HS-27A (cell line): Measurements from ENCODE around the gene CMTM7.
A peak's percentile ranks its signal among the peaks of the same experiment; 100 is the strongest.

Experiments used
- DNase-seq: peaks from one replicate; pipeline ENCODE4 v3.0.0-alpha.2; 2012; ENCODE audit warnings: low read depth, missing footprints

The CMTM7 gene

DNA sequence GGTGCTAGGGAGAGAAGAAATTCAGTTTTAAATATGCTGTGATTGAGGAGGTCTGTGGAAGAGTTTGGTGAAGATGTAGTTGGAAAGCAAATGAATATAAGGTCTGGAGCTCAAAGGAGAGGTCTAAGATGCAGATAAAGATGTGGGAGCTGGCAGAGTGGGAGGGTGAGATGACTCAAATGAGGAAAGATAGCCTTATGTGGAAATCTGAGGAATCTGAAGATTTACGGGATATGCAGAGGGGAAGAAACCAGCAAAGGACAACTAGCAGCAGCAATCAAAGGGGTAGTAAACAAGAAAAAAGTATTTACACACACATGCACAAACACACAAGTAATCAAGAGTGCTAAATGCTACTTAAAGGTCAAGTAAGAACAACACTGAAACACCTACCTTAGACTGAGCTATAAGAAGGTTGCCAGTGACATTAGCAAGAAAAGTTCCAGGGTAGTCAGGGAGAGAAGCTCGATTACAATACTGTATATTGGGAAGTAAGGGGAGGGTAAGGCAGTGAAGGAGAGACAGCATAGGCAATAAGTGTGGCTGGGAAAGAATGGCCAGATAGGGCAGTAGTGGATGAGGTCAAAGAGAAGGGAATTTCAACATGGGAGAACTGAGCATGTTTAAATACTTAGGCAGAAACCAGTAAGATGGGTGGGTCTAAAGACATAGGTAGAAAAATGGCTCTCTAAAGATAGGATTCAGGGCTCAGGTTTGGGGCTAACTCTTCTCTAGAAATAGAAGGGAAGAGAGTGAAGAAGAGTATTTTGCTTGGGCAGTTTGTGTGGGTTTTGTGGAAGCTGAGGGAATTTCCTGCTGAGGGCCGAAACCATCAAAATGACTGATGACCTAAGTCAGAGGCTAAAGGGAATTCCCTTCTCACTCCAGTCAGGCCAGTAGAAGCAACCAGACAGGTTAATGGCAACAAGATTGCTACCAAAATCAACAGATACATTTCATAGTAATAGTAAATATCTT lies 102.1 kb downstream of the CMTM7 start:
- DNase-seq = no peak

DNA sequence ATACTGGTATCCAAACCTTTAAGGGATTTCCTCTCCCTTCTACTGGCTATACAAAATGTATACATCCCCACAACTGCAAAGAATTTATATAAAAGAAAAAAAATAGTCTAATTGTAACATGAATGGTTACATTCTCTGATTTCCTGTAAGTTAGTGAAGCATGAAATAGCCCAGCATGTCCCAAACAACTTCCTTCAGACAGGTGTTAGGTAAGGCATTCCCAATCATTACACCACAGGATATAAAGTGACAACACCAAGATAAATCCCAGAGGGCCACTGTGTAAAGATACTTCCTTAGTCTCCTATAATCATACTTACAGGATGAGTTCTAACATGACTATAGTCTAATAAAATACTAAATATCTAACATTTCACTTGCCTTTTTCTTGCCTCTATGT lies 103.4 kb downstream of the CMTM7 start:
- DNase-seq = no peak

DNA sequence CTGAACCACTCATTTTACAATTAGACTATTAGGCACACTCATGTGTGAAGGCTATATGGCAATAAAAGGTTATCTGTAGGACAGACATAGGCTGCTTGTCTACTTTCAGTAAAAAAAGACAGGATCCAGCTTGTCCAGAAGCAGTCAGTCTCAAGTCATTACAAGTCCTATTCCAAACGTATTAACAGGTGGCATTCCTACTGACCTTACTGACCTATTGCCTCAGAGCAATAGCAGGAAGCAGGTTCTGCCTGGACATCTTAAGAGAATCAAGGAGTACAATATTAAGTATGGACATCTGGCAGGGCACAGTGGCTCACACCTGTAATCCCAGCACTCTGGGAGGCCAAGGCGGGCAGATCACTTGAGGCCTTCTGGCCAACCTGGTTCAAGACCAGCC lies 104.0 kb downstream of the CMTM7 start:
- no peak for DNase-seq

DNA sequence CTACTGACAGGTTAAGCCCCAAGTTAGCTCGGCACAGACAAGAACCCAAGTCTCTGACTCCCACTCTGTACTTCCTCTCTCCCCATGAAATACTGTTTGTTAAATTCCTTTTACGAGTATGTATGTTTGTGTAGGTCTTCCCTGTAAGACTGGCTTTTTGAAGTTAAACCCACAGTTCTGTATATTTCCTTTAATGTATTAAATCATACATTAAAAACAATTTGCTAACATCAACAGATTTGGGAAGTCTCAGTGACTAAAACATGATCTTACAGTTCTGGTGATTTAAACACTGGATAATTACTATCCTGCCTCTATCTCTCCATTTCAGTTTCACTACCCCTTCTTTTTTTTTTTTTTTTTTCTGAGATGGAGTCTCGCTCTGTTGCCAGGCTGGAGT lies 106.6 kb downstream of the CMTM7 start:
- DNase-seq = no peak

DNA sequence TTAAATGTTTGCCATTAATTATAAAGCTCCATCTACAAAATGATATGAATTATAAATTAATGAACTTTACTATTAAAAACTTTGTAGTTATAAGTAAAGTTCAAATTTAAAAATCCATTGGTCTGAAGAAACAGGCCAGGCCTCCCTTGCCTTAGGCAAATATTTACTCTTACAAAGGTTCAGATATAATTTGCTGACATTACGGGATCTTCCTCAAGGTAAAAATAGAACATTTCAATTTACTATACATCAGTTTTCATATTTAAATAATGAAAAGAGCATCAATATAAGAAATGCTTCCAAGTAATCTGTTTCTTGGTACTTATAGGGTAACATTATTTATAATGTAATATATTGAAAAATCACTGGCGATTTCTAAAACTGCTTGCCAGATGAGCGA lies 107.3 kb downstream of the CMTM7 start:
- DNase-seq = no peak

DNA sequence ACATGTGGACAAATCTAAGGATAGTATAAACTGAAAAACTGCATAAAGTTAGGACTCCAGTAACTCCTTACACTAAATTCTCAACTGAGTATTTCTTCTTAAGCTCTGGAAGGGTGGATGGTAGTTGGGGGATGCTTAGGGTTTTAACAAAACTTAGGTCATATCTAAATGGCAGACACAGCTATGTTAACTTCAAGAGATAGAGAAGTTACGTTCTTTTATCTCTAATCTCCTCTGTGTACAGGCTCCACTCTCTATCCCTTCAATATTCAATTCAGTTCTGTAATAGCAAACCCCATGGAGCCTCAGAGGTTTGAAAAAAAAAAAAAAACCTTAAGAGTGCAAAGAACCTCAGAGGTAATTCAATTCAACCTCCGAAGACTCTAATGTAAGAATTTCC lies 107.9 kb downstream of the CMTM7 start:
- no peak for DNase-seq

DNA sequence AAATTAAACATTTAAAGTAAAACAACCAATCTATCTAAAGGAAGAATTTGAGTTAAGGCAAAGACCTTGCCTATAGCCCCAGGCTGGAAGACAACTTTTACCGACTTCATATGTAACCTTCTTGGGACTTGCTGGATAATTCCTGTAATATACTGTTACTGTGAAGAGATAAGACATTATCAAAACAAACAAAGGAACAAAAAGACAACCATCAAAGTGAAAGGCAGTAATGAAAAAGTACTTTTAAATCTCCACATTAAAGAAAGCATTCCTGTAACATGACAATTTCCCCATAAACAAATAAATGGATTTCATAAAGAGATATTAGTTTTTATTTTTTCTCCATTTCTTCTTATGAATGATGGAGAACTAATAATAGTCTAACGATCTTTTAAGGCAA lies 108.6 kb downstream of the CMTM7 start:
- no peak for DNase-seq

DNA sequence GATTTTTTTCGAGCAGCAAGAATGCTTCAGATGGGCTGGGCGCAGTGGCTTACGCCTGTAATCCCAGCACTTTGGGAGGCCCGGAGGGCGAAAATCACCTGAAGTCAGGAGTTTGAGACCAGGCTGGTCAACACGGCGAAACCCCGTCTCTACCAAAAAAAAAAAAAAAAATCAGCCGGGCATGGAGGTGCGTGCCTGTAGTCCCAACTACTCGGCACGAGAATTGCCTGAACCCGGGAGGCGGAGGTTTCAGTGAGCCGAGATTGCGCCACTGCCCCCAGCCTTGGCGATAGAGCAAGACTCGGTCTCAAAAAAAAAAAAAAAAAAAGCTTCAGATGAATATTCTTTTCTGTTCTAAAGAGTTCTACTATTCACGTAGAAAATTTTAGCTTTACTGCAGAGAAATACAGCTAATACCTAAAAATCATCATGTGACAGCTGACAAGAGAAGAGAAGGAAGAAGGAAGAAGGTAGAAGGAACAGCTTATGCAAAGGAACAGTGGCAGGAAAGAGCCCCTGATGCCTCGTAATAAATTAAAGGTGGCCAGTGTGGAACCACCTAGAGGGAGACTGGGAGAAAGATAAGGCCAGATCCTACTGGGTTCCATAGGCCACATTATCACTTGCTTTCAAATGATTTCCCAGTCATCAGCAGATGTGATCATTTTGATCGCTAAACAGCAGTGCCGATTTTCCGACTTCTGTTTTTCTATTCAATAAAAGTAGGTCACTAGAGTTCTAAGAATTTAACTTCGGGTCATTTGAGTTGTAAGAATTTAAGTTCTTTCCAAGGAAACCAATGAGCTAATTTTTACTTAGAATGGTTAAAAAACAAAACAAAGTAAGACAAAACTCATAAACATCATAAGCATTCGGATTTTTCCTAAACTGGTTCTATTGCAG lies 109.5 kb downstream of the CMTM7 start:
- no peak for DNase-seq

DNA sequence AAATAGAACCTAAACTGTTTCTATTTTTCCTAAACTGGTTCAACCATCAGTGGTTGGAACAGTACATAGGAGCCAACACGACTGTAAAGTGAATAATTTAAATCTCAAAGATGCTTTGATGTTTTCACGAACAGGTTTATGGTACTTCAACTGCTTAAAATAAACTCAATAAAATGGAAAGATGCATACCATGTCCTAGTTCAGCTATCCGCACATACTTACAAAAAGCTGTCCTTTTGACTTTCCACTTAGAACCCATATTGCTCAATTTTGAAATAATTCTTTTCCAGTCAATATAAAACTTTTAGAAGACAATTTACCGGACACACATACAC lies 110.1 kb downstream of the CMTM7 start:
- DNase-seq = no peak

DNA sequence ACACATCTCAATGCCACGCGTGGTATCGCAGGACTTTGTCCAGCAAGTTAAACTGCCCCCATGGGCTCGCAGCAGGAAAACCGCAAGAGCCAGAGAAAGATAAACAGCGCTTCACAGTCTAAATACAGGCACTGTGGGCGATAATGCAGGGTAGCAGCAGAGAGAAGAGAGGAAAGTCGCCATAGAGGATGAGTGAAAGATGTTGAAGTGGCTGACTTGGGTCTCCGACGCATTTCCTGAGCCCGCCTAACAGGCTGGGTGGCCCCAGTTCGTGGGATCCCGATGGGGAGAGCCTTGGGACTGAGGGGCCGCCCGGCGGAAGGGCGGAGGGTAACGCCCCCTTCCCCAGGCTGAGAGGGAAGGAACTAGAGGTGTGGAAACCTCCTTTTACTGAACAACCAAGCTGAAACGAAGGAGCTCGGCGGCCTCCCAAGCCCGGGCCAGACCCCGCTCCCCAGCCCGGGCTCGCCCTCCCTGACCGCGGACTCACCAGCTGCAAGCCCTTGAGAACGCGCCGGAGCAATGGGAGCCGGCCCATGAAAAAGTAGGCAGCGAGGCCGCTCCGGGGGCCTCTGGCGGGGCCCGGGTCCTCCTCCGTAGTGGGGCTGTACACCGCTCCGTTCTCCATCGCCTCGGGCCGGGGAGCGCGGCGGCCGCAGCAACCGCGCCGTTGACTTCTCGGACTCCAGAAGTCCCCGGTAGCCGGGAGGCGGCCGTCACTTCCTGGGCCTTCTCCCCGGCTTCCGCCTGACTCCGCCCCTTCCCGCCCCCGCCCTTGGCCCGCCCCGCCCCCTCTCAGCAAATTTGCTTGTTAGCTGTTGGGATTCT lies 110.7 kb downstream of the CMTM7 start, which contains the start of gene CMTM6:
Gene CMTM6, minus strand, starts transcription at position 735 of the 828 bp plus-strand sequence. Its CDS starts 107 bp downstream, at position 628.
- DNase-seq = peak; percentile 58

DNA sequence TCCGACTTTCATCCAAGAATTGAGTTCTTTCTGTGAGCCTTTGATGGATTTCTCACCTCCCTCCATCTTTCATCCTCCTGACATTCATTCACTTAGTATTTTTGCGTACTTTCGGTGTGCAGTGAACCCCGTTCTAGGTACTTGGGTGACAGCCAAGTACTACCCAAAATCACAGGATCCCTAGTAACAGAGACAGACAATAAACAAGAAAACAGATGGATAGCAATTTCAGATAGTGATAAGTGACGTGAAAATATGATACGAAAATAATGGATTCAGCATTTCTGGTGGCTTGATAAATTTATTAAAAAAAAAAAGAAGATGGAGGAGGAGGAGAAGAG lies 111.3 kb downstream of the CMTM7 start:
- DNase-seq = peak; percentile 17
